ENCODE results near the gene ITPKB.

Gene ITPKB

DNA sequence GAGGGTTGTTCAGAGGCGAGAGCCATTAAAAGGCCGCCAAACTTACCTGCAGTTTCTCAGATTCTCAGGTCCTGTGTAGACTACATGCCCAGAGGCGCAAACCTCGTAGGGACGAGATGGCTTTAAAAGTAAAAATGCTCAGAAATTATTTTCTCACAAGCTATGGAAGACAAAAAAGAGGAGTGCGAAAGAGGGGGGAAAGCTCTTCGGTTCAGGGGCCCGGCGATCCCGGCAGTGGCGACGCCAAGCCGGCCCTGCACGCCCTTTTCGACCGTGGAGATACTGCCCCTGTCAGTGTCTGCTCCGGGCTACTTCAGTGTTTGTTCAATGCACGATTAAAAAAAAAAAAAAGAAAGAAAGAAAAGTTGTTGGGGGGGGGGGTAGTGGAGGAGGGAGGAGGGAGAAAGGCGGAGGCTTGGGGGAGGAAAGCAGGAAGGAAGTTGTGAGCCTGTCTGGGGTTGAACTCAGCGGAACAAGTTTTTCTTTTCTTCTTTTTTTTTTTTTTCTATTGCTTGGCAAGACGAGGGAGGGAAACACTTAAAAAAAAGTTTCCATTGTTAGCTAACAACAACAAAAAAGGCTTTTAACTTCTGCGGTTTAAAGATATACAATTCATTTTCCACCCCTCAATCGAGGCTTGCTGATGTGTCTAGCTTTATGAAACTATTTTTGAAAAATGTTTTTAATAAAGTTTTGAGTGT is at the start of gene ITPKB:
TSS of gene ITPKB (minus strand) at position 288 of the 701 bp plus-strand sequence. CDS start 1,824 bp downstream, outside the sequence.
- TF ChIP-seq, protein P1, sequence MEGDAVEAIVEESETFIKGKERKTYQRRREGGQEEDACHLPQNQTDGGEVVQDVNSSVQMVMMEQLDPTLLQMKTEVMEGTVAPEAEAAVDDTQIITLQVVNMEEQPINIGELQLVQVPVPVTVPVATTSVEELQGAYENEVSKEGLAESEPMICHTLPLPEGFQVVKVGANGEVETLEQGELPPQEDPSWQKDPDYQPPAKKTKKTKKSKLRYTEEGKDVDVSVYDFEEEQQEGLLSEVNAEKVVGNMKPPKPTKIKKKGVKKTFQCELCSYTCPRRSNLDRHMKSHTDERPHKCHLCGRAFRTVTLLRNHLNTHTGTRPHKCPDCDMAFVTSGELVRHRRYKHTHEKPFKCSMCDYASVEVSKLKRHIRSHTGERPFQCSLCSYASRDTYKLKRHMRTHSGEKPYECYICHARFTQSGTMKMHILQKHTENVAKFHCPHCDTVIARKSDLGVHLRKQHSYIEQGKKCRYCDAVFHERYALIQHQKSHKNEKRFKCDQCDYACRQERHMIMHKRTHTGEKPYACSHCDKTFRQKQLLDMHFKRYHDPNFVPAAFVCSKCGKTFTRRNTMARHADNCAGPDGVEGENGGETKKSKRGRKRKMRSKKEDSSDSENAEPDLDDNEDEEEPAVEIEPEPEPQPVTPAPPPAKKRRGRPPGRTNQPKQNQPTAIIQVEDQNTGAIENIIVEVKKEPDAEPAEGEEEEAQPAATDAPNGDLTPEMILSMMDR (conservative IDR thresholded peaks at IDR 0.05), result no peak
- peak within 1 kb of the TSS; percentile 87 for H3K27ac ChIP-seq

DNA sequence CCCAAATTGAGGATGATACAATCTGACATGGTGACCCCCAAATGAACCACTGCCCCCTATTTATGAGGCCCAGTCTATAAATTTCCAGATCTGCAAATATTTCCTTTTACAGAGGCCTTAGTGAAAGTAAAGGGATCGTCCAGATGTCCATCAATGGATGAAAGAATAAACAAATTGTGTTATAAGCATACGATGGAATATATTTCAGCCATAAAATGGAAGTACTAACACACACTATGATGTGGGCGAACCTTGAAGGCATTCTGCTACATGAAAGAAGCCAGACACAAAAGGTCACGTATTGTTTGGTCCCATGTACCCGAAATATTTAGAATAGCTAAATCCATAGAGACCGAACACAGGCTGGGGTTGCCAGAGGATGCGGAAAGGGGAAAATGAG is 48.6 kb upstream of the ITPKB start:
- TF ChIP-seq, protein P1 (conservative IDR thresholded peaks at IDR 0.05), result no peak
- no peak overlapping the region for H3K27ac ChIP-seq

DNA sequence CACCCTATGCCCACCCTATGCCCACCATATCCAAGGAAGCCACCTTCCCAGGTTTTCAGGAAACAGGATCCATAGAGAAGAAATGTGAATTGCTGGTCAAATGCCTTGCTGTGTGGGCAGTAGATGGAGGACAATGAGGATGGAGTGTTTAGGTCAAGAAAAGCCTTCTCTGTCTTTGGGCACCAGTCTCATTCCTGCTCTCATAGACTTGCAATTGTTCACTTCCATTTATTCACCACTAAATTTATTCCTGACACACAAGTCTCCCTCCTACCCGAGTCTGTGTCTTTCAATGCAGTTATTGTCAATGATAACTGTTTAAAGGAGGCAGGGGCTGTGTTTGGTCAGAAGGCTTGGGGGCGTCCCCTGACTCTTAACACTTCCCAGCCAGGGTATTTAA is 48.0 kb upstream of the ITPKB start:
- no peak overlapping the region for H3K27ac ChIP-seq
- TF ChIP-seq, protein P1 (conservative IDR thresholded peaks at IDR 0.05), result no peak

DNA sequence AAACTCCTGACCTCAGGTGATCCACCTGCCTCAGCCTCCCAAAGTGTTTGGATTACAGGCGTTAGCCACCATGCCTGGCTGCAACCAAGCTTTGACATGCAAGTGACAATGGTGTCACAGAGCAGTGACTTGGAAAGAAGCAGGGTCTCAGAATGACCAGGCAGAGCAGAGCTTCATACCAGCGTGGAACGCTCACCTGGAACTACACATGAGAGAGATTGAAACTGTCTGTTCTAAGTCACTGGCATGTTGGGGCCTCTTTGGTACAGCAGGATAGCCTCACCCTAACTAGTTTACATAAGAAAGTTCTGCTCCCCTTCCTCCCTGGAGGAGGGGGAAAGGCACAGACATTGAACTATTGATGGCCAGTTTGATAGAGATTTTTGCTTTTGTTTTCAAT is 47.5 kb upstream of the ITPKB start:
- no peak overlapping the region for H3K27ac ChIP-seq
- TF ChIP-seq, protein P1 (conservative IDR thresholded peaks at IDR 0.05), result no peak

DNA sequence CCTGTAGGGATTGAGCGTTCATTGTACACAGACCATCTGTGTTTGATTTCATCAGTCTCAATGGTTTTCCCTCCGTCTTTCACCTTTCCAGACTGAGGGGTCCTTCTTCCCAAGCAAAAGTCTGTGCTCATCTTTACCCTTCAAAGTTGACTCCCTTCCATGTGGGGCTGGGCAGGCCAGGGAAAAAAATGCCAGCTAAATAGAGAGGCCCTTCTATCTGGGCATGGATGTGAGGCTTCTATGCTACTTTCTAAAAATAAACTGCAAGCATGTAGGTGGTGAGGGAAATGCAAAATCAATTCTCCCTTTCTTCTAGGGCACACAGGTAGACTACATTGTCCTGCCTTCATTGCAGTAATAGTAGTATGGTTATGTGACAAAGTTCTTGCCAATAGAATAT is 46.7 kb upstream of the ITPKB start:
- TF ChIP-seq, protein P1 (conservative IDR thresholded peaks at IDR 0.05), result no peak
- H3K27ac ChIP-seq, result no peak overlapping the region

DNA sequence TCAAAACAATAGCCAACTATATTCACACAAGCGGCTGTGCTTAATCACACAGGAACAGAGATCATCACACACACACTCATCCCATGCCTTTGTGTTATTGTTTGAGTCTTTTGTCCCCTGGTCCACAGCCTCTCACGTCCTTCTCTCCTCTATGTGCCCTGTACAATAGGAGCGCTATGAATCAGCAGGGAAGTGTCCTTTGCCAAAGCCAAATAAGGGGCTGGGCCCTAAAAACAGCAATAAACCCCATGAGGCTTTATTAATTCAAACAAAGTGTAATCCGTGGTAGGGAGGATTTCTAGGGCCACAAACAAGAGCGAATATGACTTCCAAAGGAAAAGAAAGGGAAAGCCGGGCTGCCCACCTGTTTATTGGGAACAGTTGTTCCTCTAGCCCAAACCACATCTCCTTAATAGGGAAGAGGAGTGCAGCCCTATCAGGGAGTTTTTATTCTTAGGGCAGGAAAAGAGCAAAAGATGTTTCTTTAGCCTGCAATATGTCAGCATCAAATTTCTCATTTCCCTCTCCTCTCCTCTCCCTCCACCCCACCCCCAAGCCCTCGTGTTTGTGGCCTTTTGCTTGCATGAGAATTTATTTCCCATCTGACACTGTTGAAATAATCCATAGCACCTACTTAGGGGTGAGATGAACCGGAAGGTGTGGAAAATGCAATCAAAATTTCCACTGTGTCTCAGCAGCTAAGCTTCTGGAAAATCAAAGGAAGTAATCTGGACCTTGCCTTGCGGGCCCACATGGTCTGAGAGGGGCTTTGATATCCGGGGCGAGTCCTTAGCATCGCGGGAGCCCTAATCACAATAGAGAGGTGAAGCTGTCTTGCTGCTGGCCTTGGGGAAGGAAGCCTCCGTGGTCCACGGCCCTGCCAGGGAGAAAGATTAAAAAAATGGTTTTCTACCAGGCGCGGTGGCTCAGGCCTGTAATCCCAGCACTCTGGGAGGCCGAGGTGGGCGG is 45.3 kb upstream of the ITPKB start:
- TF ChIP-seq, protein P1 (conservative IDR thresholded peaks at IDR 0.05), result no peak
- H3K27ac ChIP-seq, result no peak overlapping the region
